Panc1 (cell line): ENCODE data around the gene MOCS1. TPM values are rescaled to one million over a fixed set of nuclear protein-coding genes. Genes with fewer than 3 reads are reported as not detected.

Source experiments
- ATAC-seq: fragments of 200-7000 bp; cut with Tn5 transposase; 2 replicates; pipeline ENCODE4 v1.9.1; 2020; ENCODE audit warnings: mild to moderate bottlenecking, moderate library complexity
- BruUV-seq: library from RNA; stranded (reverse); fragments of 400-500 nt; replicated peaks from 2 replicates; lab custom pipeline; 2021; lab: Mats Ljungman, UMichigan
- CTCF ChIA-PET: fragments of 300-600 bp; sonication (Branson Sonifier 250); formaldehyde crosslinking; loops from one replicate; lab custom pipeline; 2022; ENCODE audit warnings: antibody characterized with exemption; lab: Charles Lee
- POLR2A ChIA-PET: fragments of 300-600 bp; sonication (Branson Sonifier 250); formaldehyde crosslinking; loops from one replicate; lab custom pipeline; 2022; ENCODE audit warnings: antibody characterized with exemption; lab: Charles Lee
- DNase-seq: peaks from one replicate; pipeline ENCODE4 v3.0.0-alpha.2; 2010; ENCODE audit warnings: low read depth, low spot score
- H3K27ac ChIP-seq: 2 replicates; pipeline ENCODE4 v1.5.1; 2011; ENCODE audit warnings: mild to moderate bottlenecking, low read length, inconsistent platforms
- H3K27me3 ChIP-seq: fragments of 200-500 bp; sonication (Bioruptor generic); 2 replicates; pipeline ENCODE4 v1.6.0; 2014; ENCODE audit warnings: low read length, inconsistent platforms; ENCODE audit not compliant: control insufficient read depth, insufficient read depth
- H3K36me3 ChIP-seq: fragments of 200-500 bp; sonication (Bioruptor generic); 2 replicates; pipeline ENCODE4 v1.5.1; 2014; ENCODE audit warnings: inconsistent platforms, mild to moderate bottlenecking, low read length, moderate library complexity; ENCODE audit not compliant: control insufficient read depth, insufficient read depth
- H3K4me1 ChIP-seq: 2 replicates; pipeline ENCODE4 v1.5.1; 2011; ENCODE audit warnings: inconsistent platforms, mild to moderate bottlenecking, low read length, moderate library complexity; ENCODE audit not compliant: control insufficient read depth, insufficient read depth
- H3K4me3 ChIP-seq, 2 experiments: 2 replicates each; pipeline ENCODE4 v1.5.1; 2011 to 2012; ENCODE audit warnings: low read depth in 2 of 2, low read length in 2 of 2, mild to moderate bottlenecking in 2 of 2, inconsistent platforms in 1 of 2, moderate library complexity in 1 of 2
- H3K9me3 ChIP-seq: fragments of 200-500 bp; sonication (Bioruptor generic); 2 replicates; pipeline ENCODE4 v1.5.1; 2014; ENCODE audit warnings: low read depth, mild to moderate bottlenecking, inconsistent platforms, low read length, moderate library complexity; ENCODE audit not compliant: control insufficient read depth, insufficient read depth
- POLR2AphosphoS5 ChIP-seq: IDR thresholded peaks from 2 replicates; pipeline ENCODE4 v1.6.1; 2012; ENCODE audit warnings: mild to moderate bottlenecking, low read depth, low read length, moderate library complexity
- SIN3A ChIP-seq: IDR thresholded peaks from 2 replicates; pipeline ENCODE4 v1.6.1; 2012; ENCODE audit warnings: low read depth, mild to moderate bottlenecking, low read length, moderate library complexity, borderline replicate concordance; ENCODE audit not compliant: insufficient read depth
- TCF7L2 ChIP-seq: IDR thresholded peaks from 2 replicates; pipeline ENCODE4 v1.6.1; 2011; ENCODE audit warnings: mild to moderate bottlenecking, low read depth, low read length, inconsistent platforms
- in situ Hi-C: cut with HindIII; loops from 2 replicates; pipeline ENCODE4 v1.10.0; 2016; ENCODE audit warnings: low sequenced_read_pairs, low pct_unique_long_range_greater_than_20kb
- intact Hi-C: fragments of 100-400 bp; cut with micrococcal nuclease; formaldehyde crosslinking; loops from one replicate; pipeline ENCODE4 v1.10.0; 2022; ENCODE audit not compliant: unreplicated experiment
- total RNA-seq: library from RNA; stranded (reverse); gene quantifications from one replicate; pipeline ENCODE4 v1.2.1, GENCODE V29; 2021; ENCODE audit not compliant: unreplicated experiment
- TF ChIP-seq, protein P1 (sequence below): fragments of 450-650 bp; IDR thresholded peaks from 2 replicates; pipeline ENCODE4 v1.5.1; 2017; ENCODE audit warnings: mild to moderate bottlenecking
- TF ChIP-seq, protein P2 (sequence below), 2 experiments: IDR thresholded peaks; 2 replicates each; pipeline ENCODE4 v1.6.1; 2011 to 2012; ENCODE audit warnings: low read depth in 2 of 2, control low read depth in 1 of 2, low read length in 1 of 2, mild to moderate bottlenecking in 1 of 2, moderate library complexity in 1 of 2; ENCODE audit not compliant: insufficient read depth in 1 of 2

Gene MOCS1
- total RNA-seq, 1 experiment from 2014 or later, result 0.98 TPM

DNA sequence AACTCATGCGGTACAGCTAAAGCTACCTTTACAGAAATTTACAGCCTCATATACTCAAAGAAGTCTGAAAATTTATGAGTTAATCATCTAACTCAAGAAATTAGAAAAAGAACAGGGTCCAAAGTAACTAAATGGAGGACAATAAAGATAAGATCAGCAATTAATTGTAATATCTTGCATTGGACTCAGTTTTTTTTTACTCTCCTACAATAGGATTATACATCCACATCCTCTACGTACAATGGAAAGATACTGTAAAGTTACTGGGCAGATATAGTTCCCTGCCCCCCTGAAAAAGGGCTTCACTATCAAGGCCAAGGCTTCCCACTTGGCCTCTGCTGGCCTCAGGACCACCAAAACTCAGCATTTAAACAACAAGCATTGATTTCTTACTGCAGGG is 31.5 kb upstream of the MOCS1 start:
- Histone ChIP-seq H3K4me1 (no peaks in the 10 kb centered on the region), H3K27ac (no peak overlapping the region), H3K4me3 (no peak overlapping the region), H3K36me3 (no peaks in the 10 kb centered on the region), H3K9me3 (no peaks in the 10 kb centered on the region), H3K27me3 (no peaks in the 10 kb centered on the region)
- CTCF ChIA-PET, result no interaction called here
- intact Hi-C loops, result no loop called here
- ATAC-seq (no peak), DNase-seq (no peak)
- in situ Hi-C loops, result no loop called here
- TF ChIP-seq, protein P1, sequence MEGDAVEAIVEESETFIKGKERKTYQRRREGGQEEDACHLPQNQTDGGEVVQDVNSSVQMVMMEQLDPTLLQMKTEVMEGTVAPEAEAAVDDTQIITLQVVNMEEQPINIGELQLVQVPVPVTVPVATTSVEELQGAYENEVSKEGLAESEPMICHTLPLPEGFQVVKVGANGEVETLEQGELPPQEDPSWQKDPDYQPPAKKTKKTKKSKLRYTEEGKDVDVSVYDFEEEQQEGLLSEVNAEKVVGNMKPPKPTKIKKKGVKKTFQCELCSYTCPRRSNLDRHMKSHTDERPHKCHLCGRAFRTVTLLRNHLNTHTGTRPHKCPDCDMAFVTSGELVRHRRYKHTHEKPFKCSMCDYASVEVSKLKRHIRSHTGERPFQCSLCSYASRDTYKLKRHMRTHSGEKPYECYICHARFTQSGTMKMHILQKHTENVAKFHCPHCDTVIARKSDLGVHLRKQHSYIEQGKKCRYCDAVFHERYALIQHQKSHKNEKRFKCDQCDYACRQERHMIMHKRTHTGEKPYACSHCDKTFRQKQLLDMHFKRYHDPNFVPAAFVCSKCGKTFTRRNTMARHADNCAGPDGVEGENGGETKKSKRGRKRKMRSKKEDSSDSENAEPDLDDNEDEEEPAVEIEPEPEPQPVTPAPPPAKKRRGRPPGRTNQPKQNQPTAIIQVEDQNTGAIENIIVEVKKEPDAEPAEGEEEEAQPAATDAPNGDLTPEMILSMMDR, result no peak
- TF ChIP-seq, protein P2, sequence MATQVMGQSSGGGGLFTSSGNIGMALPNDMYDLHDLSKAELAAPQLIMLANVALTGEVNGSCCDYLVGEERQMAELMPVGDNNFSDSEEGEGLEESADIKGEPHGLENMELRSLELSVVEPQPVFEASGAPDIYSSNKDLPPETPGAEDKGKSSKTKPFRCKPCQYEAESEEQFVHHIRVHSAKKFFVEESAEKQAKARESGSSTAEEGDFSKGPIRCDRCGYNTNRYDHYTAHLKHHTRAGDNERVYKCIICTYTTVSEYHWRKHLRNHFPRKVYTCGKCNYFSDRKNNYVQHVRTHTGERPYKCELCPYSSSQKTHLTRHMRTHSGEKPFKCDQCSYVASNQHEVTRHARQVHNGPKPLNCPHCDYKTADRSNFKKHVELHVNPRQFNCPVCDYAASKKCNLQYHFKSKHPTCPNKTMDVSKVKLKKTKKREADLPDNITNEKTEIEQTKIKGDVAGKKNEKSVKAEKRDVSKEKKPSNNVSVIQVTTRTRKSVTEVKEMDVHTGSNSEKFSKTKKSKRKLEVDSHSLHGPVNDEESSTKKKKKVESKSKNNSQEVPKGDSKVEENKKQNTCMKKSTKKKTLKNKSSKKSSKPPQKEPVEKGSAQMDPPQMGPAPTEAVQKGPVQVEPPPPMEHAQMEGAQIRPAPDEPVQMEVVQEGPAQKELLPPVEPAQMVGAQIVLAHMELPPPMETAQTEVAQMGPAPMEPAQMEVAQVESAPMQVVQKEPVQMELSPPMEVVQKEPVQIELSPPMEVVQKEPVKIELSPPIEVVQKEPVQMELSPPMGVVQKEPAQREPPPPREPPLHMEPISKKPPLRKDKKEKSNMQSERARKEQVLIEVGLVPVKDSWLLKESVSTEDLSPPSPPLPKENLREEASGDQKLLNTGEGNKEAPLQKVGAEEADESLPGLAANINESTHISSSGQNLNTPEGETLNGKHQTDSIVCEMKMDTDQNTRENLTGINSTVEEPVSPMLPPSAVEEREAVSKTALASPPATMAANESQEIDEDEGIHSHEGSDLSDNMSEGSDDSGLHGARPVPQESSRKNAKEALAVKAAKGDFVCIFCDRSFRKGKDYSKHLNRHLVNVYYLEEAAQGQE (IDR thresholded peaks at IDR 0.05; ENCODE audit: insufficient read depth in 1 of 2, low read depth in 2 of 2, low read length in 1 of 2), result no peak
- TF ChIP-seq POLR2AphosphoS5 (no peak), SIN3A (no peak), TCF7L2 (no peak)
- no TSS peak for BruUV-seq
- POLR2A ChIA-PET, result no interaction called here

DNA sequence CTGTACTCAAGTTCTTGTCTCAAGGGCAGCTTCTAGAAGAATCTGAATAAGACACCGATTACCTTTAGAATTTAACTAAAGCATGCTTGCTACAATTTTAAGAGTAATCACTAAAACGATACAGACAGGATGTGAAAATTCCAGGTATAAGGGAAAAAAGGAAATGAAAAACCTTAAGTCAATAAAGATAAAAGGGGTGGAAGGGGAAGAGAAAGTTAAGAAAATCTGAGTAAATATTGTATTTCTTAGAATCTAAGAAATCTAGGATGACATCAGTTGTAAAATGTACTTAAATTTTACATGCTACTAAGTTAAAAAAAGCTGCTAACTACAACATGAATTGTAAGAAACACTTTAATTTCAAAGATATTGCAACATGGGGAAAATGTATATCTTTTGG is 30.3 kb upstream of the MOCS1 start:
- BruUV-seq, result no TSS peak
- no peak for DNase-seq
- Histone ChIP-seq H3K9me3 (no peaks in the 10 kb centered on the region), H3K4me1 (no peaks in the 10 kb centered on the region), H3K4me3 (no peak overlapping the region), H3K36me3 (no peaks in the 10 kb centered on the region), H3K27me3 (no peaks in the 10 kb centered on the region), H3K27ac (no peak overlapping the region)
- ChIA-PET POLR2A (no interaction called here), CTCF (no interaction called here)
- TF ChIP-seq SIN3A (no peak), TCF7L2 (no peak), POLR2AphosphoS5 (no peak)
- TF ChIP-seq, protein P2 (IDR thresholded peaks at IDR 0.05; ENCODE audit: insufficient read depth in 1 of 2, low read depth in 2 of 2, low read length in 1 of 2), result no peak
- TF ChIP-seq, protein P1, result no peak
- intact Hi-C loops, result no loop called here
- in situ Hi-C loops, result no loop called here
- ATAC-seq, result no peak
